Duodenal mucosa (tissue), 2 donors: ENCODE results near the gene ICA1.
A peak's percentile ranks its signal among the peaks of the same experiment; 100 is the strongest.

ENCODE experiments used
- H3K27ac ChIP-seq: one replicate; pipeline ENCODE4 v1.7.0; 2013; ENCODE audit warnings: low read depth, low read length
- H3K27me3 ChIP-seq, 2 donors: one replicate each; pipeline ENCODE4 v1.7.0; 2013; ENCODE audit warnings: low read length in 2 of 2, control low read depth in 1 of 2; ENCODE audit not compliant: insufficient read depth in 2 of 2, control insufficient read depth in 1 of 2
- H3K36me3 ChIP-seq, 2 donors: one replicate each; pipeline ENCODE4 v1.7.0; 2013; ENCODE audit warnings: low read length in 2 of 2, control low read depth in 1 of 2; ENCODE audit not compliant: insufficient read depth in 2 of 2, control insufficient read depth in 1 of 2
- H3K4me1 ChIP-seq, 2 donors: one replicate each; pipeline ENCODE4 v1.7.0; 2013; ENCODE audit warnings: low read length in 2 of 2, control low read depth in 1 of 2; ENCODE audit not compliant: insufficient read depth in 2 of 2, control insufficient read depth in 1 of 2
- H3K4me3 ChIP-seq, 2 donors: one replicate each; pipeline ENCODE4 v1.7.0; 2013; ENCODE audit warnings: low read length in 2 of 2, low read depth in 1 of 2
- H3K9ac ChIP-seq, 2 donors: one replicate each; pipeline ENCODE4 v1.7.0; 2013; ENCODE audit warnings: low read length in 2 of 2, low read depth in 1 of 2
- H3K9me3 ChIP-seq, 2 donors: one replicate each; pipeline ENCODE4 v1.7.0; 2013; ENCODE audit warnings: low read length in 2 of 2, control low read depth in 1 of 2; ENCODE audit not compliant: control insufficient read depth in 1 of 2

ICA1 gene

DNA sequence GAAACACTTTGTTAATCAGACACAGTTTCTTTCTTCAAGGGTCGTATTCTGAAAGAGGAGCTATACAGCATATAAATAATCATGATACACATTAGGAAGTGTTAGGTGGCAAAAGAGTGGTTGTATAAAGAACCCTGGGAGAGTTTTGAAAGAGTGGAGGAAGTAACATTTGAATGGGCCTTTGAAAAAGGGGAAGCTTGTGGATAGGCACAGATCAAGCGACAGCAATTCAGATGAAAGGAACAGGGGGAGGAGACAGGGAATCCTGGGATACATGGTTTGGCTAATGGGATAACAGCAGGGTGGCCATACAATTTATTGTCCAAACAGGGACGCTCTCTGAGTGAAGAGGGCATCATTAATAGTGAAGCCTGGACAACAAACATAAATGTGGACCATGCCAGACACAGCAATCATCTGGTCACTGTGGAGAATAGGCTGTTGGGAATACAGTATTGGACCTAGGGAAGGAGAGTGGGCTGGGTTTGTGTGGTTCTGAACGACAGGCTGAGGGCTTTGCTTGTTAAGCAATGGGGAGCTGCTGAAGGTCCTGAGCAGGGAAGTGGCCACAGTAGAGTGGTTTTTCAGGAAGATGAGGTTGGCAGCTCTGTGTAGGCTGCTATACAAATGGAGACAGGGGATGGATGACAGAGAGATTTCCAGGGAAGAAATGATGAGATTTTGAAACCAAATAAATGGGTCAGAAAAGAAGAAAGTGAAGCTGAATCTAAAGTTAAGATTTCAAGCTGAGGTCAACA, 75.9 kb downstream of the ICA1 start:
- H3K27me3 ChIP-seq = no peaks in the 10 kb centered on the region
- no peaks in the 10 kb centered on the region for H3K9me3 ChIP-seq
- H3K9ac ChIP-seq = no peak overlapping the region
- no peak overlapping the region for H3K4me3 ChIP-seq
- no peak overlapping the region for H3K27ac ChIP-seq
- H3K4me1 ChIP-seq = peaks cover 0 to 5% of the 10 kb centered on the region in 2 donors
- no peaks in the 10 kb centered on the region for H3K36me3 ChIP-seq

DNA sequence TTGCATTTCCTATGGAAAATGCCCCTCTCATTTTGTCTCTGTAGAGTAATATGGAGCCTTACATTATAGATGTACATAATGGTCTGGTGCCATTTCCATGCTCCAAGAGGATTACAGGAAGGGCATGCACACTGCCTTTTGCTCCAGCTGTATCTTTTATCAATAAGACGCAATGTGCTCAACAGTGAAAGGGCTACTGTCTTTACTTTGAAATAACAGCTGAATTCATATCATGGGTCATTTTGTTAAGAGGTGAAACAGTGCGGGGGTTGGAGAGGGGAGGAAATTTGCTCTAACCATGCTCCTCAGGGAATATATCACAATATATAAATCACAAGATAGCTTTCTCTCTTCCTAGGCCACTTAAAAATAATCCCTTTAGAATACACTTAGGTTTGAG, 77.7 kb downstream of the ICA1 start:
- Histone ChIP-seq H3K4me1 (no peaks in the 10 kb centered on the region), H3K27me3 (no peaks in the 10 kb centered on the region), H3K27ac (no peak overlapping the region), H3K9me3 (no peaks in the 10 kb centered on the region), H3K9ac (no peak overlapping the region), H3K4me3 (no peak overlapping the region), H3K36me3 (no peaks in the 10 kb centered on the region)

DNA sequence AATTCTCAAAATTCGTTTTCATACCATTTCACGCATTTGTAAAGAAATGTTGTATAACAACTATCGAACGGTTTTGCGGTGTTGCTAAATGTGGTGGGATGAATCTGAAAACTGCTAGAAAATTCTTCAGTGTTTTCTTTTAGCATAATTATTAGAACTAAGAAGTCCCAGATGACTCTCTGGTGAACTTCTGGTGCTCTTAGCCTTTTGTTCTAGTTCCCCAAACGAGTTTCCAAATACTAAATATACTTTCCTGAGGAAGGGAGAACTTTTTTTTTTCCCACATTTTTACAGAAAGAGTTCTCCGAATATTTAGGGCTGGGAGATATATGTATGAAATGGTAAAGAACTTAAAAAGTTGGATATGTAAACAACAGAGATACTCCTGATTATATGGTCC, 82.5 kb downstream of the ICA1 start:
- Histone ChIP-seq H3K9me3 (no peaks in the 10 kb centered on the region), H3K27ac (no peak overlapping the region), H3K4me3 (no peak overlapping the region), H3K36me3 (no peaks in the 10 kb centered on the region), H3K4me1 (peaks cover 15 to 16% of the 10 kb centered on the region in 2 donors), H3K27me3 (no peaks in the 10 kb centered on the region), H3K9ac (no peak overlapping the region)

DNA sequence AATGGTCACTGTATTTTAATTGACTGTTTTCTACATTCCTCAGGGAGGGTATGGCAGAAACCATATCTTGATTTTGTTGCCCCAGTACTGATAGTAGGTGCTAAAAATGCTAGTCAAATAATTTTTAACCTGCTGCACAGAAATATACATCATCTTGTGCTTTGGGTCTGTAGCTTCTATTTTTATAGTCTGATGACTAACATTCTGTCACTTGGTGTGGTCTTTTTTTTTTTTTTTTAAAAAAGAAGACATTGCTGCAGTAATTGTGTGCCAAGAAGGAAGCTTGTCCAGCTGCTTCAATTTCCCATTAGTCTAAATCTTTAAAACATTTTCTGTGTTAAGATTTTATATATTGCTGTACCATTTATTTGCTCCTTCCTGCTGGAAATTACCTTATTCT, 83.6 kb downstream of the ICA1 start:
- Histone ChIP-seq H3K27ac (no peak overlapping the region), H3K4me3 (no peak overlapping the region), H3K9ac (no peak overlapping the region), H3K36me3 (no peaks in the 10 kb centered on the region), H3K27me3 (no peaks in the 10 kb centered on the region), H3K4me1 (peaks cover 15 to 16% of the 10 kb centered on the region in 2 donors), H3K9me3 (no peaks in the 10 kb centered on the region)

DNA sequence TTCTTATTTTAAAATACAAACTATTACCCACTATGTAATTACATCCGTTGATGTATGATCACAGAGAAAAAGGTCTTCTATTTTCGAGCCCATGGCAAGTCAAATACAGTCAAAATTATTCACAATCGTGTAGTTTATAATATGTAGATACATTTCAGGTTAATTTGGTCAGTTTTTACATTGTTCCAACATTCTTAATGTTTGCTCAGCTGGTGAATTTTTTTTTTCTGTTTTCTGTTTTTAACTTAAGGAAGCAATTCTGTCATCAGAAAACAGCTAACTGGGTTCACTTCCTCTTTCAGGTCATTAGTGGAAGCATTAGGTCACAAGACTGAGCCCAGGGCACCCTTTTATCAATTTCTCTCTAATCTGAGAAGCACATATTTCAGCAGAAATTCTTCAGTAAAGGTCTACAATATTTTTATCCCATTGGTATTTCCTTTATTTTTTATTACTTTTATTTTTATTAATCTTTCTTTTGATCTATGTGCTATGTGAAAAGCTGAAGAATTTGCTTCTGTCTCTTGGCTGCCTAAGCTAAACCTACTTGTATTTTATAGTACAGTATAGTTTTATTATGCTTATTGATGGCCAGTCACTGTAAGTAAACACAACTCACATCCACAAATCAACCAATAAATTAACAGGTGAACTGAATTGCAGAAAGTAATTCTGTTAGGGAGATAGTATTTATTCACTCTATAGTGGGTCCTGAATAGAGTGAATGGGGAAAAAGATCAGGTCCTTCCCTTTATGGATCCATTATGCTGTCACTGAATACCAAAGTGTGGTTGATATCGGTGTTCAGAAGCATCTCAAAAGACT, 84.6 kb downstream of the ICA1 start:
- H3K4me1 ChIP-seq = peaks cover 15 to 16% of the 10 kb centered on the region in 2 donors
- no peaks in the 10 kb centered on the region for H3K9me3 ChIP-seq
- no peak overlapping the region for H3K4me3 ChIP-seq
- H3K9ac ChIP-seq = no peak overlapping the region
- no peaks in the 10 kb centered on the region for H3K36me3 ChIP-seq
- no peak overlapping the region for H3K27ac ChIP-seq
- H3K27me3 ChIP-seq = no peaks in the 10 kb centered on the region

DNA sequence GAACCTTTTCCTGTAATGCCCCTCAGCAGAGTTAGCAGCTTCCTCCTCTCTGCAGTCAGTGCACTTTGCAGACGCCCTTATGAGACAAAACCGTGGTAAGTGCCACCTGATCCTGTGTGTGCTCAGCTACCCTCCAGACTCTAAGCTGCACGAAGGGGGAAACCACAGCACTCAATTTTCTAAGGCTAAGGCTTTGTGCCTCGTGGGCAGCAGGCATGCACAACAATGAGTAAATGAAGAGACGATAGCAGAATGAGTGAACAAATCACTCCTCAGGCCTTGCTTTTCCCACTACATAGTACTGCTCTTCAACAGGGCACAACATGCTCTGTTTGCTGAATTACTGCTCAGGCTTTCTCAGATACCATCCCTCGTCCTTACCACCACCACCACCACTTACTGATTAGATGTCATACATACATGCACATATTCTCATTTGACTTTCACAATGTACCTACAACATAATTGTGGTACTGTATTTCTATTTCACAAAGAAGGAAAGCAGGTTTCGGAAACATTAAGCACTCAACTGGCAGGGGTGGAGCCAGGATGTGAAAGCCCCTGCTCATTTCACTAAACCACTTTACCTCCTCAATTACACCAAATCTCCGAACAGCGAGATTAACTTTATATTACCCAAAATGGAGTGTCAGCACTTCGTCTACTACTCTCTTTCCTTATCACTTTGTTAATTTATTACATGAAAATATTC, 85.4 kb downstream of the ICA1 start:
- no peaks in the 10 kb centered on the region for H3K36me3 ChIP-seq
- no peaks in the 10 kb centered on the region for H3K27me3 ChIP-seq
- H3K4me3 ChIP-seq = peak overlapping the region in 1 of 2 donors; percentile 18
- H3K9me3 ChIP-seq = no peaks in the 10 kb centered on the region
- no peak overlapping the region for H3K27ac ChIP-seq
- peaks cover 15 to 16% of the 10 kb centered on the region in 2 donors for H3K4me1 ChIP-seq
- no peak overlapping the region for H3K9ac ChIP-seq

DNA sequence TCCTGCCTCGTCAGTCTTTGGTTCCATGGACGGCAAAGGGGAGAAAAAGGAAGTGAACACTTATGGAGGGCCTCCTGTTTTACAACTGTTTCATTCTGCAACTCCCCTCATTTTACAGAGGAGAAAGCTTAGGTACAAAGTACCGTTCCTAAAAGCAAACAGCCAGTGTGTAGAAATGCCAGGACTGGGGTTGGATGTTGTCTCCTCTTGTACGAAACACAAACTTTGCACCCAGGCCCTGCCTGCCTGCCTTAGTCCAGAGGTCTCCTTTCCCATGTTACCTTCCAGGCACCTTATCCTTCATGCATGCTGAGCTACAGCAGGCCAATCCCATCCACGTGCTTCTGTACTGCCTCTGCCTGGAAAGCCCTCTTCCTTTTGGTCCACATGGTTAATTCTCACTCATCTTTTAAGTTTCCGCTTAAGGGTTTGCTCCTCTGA, 86.0 kb downstream of the ICA1 start:
- no peak overlapping the region for H3K27ac ChIP-seq
- H3K4me1 ChIP-seq = peaks cover 15 to 16% of the 10 kb centered on the region in 2 donors

DNA sequence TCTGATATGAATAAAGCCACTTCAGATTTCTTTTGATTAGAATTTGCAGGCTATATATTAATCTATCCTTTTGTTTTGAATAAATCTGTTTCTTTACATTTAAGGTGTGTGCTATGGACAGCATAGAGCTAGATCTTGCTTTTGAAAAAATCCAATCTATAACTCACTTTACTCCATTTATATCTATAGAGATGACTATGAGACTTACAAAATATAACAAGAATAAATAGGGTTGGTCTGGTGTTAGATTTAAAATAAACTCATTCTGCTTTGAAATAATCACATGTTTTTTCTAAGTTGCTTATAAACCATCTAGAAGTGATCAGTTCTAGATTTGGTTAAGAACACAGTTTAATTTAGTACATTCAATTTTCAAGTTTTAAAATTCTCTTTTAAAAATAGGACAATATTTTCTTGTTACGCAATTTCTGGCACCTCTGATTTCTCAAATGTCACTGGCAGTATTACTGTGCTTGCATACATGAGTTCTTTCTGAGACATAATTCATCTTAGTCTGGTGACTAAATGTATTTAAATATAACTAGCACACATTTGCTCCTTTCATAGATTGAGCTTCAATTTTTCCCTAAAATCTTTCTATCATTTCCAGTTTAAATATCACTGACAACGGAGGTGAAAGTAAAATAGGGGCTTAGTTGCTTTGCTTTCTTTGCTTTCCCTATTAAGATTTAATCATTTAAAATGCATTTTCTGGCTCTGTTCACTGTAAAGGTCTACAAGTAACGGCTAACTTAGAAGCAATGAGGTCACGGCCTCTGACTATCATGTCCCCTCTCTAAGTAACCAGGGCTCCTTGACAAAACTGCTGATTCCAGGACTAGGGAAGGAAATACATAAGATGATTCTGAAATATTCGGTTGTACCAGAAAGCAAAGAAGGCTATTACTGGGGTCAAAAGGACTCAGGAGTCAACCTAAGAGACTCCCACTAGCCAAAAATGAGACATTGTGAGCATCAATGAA, 89.3 kb downstream of the ICA1 start:
- no peak overlapping the region for H3K4me3 ChIP-seq
- peaks cover 11 to 14% of the 10 kb centered on the region in 2 donors for H3K4me1 ChIP-seq
- H3K9ac ChIP-seq = no peak overlapping the region

More for the DNA sequence above, 86.0 kb downstream of the ICA1 start:
- Histone ChIP-seq H3K9ac (no peak overlapping the region), H3K9me3 (no peaks in the 10 kb centered on the region), H3K4me3 (no peak overlapping the region), H3K36me3 (no peaks in the 10 kb centered on the region), H3K27me3 (no peaks in the 10 kb centered on the region)

DNA sequence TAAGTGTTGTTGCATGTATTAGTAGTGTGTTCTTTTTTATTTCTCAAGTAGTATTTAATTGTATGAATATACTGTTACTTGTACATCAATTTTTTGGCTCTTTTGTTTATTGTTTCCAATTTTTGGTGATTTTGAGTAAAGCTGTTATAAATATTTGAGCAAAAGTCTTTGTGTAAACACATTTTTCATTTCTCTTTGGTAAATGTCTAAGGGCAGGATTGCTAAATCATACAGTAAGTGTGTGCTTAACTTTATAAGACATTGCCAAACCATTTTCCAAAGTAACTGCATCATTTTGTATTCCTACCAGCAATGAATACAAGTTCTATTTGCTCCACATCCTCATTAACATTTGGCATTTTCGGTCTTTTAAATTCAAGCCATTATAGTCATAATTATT, 92.8 kb downstream of the ICA1 start:
- Histone ChIP-seq H3K27ac (no peak overlapping the region), H3K4me1 (no peaks in the 10 kb centered on the region), H3K36me3 (no peaks in the 10 kb centered on the region), H3K4me3 (no peak overlapping the region), H3K27me3 (no peaks in the 10 kb centered on the region), H3K9me3 (no peaks in the 10 kb centered on the region), H3K9ac (no peak overlapping the region)

More for the DNA sequence above, 89.3 kb downstream of the ICA1 start:
- H3K9me3 ChIP-seq = no peaks in the 10 kb centered on the region
- H3K36me3 ChIP-seq = no peaks in the 10 kb centered on the region
- no peaks in the 10 kb centered on the region for H3K27me3 ChIP-seq
- H3K27ac ChIP-seq = no peak overlapping the region
